DND-41 (cell line): ENCODE measurements around the gene NCAPD2.

Experiments used
- ATAC-seq: fragments of 200-7000 bp; cut with Tn5 transposase; 3 replicates; pipeline ENCODE4 v1.9.1; 2021; ENCODE audit warnings: low read depth; ENCODE audit not compliant: insufficient read depth
- DNase-seq: peaks from one replicate; pipeline ENCODE4 v3.0.0-alpha.2; 2020
- H2AFZ ChIP-seq: 2 replicates; pipeline ENCODE4 v1.6.0; 2012; ENCODE audit warnings: low read depth, low read length
- H3K27ac ChIP-seq: 2 replicates; pipeline ENCODE4 v1.5.1; 2012; ENCODE audit warnings: low read length, inconsistent platforms
- H3K27me3 ChIP-seq: fragments of 200-600 bp; sonication (generic); 2 replicates; pipeline ENCODE4 v1.6.0; 2012; ENCODE audit warnings: low read length, mild to moderate bottlenecking, inconsistent platforms; ENCODE audit not compliant: insufficient read depth, poor library complexity
- H3K36me3 ChIP-seq: 2 replicates; pipeline ENCODE4 v1.5.1; 2012; ENCODE audit warnings: low read length, inconsistent platforms; ENCODE audit not compliant: insufficient read depth
- H3K4me1 ChIP-seq: 2 replicates; pipeline ENCODE4 v1.5.1; 2012; ENCODE audit warnings: mild to moderate bottlenecking, low read length; ENCODE audit not compliant: insufficient read depth
- H3K4me2 ChIP-seq: 2 replicates; pipeline ENCODE4 v1.6.0; 2012; ENCODE audit warnings: mild to moderate bottlenecking, moderate library complexity, low read length, inconsistent platforms; ENCODE audit not compliant: insufficient read depth
- H3K4me3 ChIP-seq, 2 experiments: fragments of 200-600 bp in 1 of 2; shearing (Covaris generic) in 1 of 2; 2 replicates each; pipeline ENCODE4 v1.5.1; 2012 to 2016; ENCODE audit warnings: inconsistent platforms in 2 of 2, low read length in 2 of 2, mild to moderate bottlenecking in 2 of 2, low read depth in 1 of 2, moderate library complexity in 1 of 2
- H3K79me2 ChIP-seq: 2 replicates; pipeline ENCODE4 v1.6.0; 2012; ENCODE audit warnings: low read length, inconsistent platforms; ENCODE audit not compliant: insufficient read depth
- H3K9ac ChIP-seq: 2 replicates; pipeline ENCODE4 v1.6.0; 2012; ENCODE audit warnings: low read depth, mild to moderate bottlenecking, inconsistent platforms, low read length, moderate library complexity
- H3K9me3 ChIP-seq: 2 replicates; pipeline ENCODE4 v1.5.1; 2012; ENCODE audit warnings: low read length, moderate library complexity, mild to moderate bottlenecking, inconsistent platforms; ENCODE audit not compliant: insufficient read depth, severe bottlenecking
- H4K20me1 ChIP-seq: 2 replicates; pipeline ENCODE4 v1.6.0; 2012; ENCODE audit warnings: low read length; ENCODE audit not compliant: insufficient read depth
- EZH2 ChIP-seq: IDR thresholded peaks from 3 replicates; pipeline ENCODE4 v1.6.1; 2012; ENCODE audit warnings: borderline replicate concordance, low read depth, mild to moderate bottlenecking, moderate library complexity, low read length, inconsistent platforms; ENCODE audit not compliant: severe bottlenecking
- TF ChIP-seq, protein P1 (sequence below): IDR thresholded peaks from 2 replicates; pipeline ENCODE4 v1.5.1; 2012; ENCODE audit warnings: borderline replicate concordance, low read length, moderate library complexity, mild to moderate bottlenecking; ENCODE audit not compliant: poor library complexity, severe bottlenecking; ENCODE audit errors: extremely low read depth

The NCAPD2 gene

DNA sequence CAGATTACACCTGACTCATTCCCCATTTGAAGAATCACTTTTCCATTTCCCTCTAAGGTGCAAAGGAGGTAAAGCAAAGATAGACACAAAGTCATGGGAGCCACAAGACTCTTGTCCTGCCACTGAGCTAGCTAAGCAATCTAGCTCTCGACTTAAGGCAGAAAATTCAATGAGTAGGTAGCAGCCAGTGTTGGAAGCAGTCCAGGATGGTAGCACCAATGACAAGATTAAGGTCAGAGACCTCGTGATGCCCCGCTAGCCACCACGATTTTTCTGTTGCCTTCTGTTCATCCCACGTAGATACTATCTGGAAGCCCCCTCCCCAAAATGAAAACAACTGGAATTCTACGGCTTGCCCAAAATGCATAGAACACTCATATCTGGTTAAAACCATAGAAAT, 24.8 kb upstream of the NCAPD2 start:
- Histone ChIP-seq H3K27ac (peak overlapping the region; percentile 26), H3K27me3 (no peaks in the 10 kb centered on the region), H3K4me1 (peaks cover 43% of the 10 kb centered on the region), H3K9me3 (no peaks in the 10 kb centered on the region), H3K79me2 (peaks cover 46% of the 10 kb centered on the region), H3K4me3 (peak overlapping the region in 1 of 2 experiments; percentile 86; a peak in 3 of 4 replicates), H3K9ac (peak overlapping the region; percentile 79), H3K36me3 (peaks cover 28% of the 10 kb centered on the region), H4K20me1 (no peaks in the 10 kb centered on the region; the same call in 1 of the 2 replicates), H2AFZ (no peak overlapping the region), H3K4me2 (peak overlapping the region; percentile 70)
- ATAC-seq (no peak), DNase-seq (no peak)
- TF ChIP-seq, protein P1, sequence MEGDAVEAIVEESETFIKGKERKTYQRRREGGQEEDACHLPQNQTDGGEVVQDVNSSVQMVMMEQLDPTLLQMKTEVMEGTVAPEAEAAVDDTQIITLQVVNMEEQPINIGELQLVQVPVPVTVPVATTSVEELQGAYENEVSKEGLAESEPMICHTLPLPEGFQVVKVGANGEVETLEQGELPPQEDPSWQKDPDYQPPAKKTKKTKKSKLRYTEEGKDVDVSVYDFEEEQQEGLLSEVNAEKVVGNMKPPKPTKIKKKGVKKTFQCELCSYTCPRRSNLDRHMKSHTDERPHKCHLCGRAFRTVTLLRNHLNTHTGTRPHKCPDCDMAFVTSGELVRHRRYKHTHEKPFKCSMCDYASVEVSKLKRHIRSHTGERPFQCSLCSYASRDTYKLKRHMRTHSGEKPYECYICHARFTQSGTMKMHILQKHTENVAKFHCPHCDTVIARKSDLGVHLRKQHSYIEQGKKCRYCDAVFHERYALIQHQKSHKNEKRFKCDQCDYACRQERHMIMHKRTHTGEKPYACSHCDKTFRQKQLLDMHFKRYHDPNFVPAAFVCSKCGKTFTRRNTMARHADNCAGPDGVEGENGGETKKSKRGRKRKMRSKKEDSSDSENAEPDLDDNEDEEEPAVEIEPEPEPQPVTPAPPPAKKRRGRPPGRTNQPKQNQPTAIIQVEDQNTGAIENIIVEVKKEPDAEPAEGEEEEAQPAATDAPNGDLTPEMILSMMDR: no peak
- no peak for TF ChIP-seq EZH2

DNA sequence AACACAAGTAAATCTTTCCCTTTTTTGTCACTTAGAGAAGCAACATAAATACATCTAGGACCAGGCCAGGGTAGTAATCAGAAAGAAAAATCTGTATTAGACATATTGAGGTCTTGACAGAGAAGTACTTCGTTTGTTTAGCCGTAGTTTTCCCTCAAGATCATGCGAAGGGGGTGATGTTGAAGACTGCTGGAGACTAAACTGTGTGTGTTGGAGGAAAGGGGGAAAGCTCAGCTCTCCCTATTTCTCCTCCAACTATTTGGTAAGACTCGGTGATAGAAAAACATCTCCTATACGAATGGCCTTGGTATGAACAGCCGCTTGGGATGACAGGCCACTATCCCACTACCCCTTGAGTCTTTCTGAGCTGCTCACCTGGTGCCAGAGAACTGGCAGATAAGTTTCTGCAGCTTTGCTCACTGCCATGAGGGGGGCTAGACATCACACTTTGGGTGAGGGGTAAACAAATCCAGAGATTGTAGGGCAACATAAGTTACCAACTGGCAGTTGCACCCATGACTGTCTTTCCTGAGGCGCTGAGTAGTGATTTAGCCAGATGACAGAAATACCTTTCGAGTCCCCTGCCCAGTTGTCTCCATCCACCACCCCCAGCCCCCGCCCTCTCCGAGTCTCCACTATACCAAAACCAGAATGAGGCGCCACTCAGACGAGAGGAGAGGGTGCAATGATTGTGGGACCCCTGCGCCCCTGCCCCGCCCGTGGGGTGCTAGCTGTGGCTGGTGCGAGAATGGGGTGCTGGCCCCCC, 24.1 kb upstream of the NCAPD2 start:
- Histone ChIP-seq H3K4me3 (peak overlapping the region; percentile 61 to 86), H3K79me2 (peaks cover 40% of the 10 kb centered on the region), H2AFZ (peak overlapping the region; percentile 92), H3K27ac (peak overlapping the region; percentile 94), H3K9ac (peak overlapping the region; percentile 79), H3K4me2 (peak overlapping the region; percentile 70), H3K4me1 (peaks cover 36% of the 10 kb centered on the region), H4K20me1 (no peaks in the 10 kb centered on the region; the same call in 1 of the 2 replicates), H3K9me3 (no peaks in the 10 kb centered on the region), H3K27me3 (no peaks in the 10 kb centered on the region), H3K36me3 (peaks cover 21% of the 10 kb centered on the region)
- ATAC-seq (no peak), DNase-seq (no peak)
- no peak for TF ChIP-seq EZH2
- TF ChIP-seq, protein P1: no peak

DNA sequence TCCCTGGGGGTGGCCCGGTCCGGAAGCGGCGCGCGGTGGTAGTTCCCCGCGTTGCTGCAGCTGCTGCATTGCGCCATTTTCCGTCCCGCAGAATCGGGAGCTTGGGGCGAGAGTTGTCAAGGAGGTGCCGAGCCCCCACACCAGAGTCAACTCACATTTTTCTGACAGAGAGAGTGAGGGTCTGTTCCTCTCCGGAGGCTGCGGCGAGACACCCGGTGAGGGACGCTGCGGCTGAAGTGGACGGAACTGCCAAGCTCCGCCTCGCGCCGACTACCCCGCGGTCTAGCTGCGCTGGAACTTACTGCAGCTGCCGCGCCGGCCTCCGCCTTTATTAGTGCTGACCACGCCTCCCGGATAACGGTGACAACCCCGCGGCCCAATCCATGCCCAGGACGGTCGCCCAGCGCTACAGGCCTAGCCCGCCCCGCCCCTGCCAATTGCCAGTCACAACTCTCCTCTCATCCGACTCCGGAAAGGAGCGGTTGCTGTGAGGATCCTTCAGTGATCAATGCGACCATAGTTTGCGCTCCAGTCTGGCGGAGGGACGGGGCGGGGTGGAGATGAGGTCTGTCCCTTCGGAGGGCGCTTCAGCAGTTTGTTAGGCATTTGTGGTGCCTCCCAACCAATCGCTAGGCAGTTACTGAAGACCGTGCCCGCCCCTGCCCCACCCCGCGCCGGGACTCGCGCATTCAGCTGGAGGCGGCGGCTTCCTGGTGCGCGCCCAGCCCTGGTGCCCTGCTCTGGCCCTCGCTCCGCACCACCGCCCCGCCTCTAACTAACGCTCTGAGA, 23.3 kb upstream of the NCAPD2 start, which contains the start of gene VAMP1:
TSS of gene VAMP1 (minus strand) at position 303 of the 789 bp plus-strand sequence. CDS start at position 157, 146 bp downstream.
- Histone ChIP-seq H3K4me2 (peak within 1 kb of the TSS; percentile 70), H3K9ac (peak within 1 kb of the TSS; percentile 79), H3K79me2 (peaks cover 39% of the 10 kb centered on the region), H3K9me3 (no peaks in the 10 kb centered on the region), H3K27ac (peak within 1 kb of the TSS; percentile 94), H3K27me3 (no peaks in the 10 kb centered on the region), H2AFZ (peak within 1 kb of the TSS; percentile 92), H3K4me3 (peak within 1 kb of the TSS; percentile 61 to 86), H4K20me1 (no peaks in the 10 kb centered on the region; the same call in 1 of the 2 replicates), H3K36me3 (peaks cover 16% of the 10 kb centered on the region), H3K4me1 (peaks cover 35% of the 10 kb centered on the region)
- ATAC-seq (peak; percentile 89), DNase-seq (peak; percentile 98)
- TF ChIP-seq, protein P1: no peak
- no peak for TF ChIP-seq EZH2
